ENCODE data around the gene MICOS13.

The MICOS13 gene

DNA sequence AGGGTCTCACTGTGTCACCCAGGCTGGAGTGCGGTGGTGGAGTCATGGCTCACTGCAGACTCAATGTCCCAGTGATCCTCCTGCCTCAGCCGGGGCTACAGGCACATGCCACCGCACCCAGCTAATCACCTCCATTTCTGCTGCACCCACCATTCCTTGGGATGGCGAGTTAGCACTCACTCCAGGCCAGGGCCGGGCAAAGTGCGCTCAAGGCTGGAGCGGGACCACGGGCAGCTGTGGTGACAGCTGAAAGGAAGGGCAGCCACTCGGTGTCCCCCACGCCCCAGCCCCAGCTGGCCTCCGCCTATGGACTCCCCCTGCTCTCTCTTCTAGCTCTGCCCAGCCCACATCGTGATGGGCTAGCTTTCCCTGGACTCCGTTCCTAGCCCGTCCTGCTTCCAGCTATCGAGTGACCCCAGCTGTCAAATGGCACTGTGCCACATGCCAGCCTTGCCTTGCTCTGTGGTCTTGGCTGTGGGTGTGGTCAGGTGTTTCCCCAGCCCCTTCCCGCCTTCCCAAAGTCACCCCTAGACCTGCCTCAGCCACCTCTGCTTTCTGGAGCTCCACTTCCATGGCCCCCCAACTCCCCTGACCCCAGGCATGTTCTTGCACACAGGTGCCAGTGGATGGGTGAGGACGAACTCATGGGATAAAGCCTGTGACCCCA, 4.1 kb downstream of the MICOS13 start:
- TF ChIP-seq, protein P1, sequence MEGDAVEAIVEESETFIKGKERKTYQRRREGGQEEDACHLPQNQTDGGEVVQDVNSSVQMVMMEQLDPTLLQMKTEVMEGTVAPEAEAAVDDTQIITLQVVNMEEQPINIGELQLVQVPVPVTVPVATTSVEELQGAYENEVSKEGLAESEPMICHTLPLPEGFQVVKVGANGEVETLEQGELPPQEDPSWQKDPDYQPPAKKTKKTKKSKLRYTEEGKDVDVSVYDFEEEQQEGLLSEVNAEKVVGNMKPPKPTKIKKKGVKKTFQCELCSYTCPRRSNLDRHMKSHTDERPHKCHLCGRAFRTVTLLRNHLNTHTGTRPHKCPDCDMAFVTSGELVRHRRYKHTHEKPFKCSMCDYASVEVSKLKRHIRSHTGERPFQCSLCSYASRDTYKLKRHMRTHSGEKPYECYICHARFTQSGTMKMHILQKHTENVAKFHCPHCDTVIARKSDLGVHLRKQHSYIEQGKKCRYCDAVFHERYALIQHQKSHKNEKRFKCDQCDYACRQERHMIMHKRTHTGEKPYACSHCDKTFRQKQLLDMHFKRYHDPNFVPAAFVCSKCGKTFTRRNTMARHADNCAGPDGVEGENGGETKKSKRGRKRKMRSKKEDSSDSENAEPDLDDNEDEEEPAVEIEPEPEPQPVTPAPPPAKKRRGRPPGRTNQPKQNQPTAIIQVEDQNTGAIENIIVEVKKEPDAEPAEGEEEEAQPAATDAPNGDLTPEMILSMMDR (IDR thresholded peaks at IDR 0.05; ENCODE audit: low read depth, low read length), result no peak
- DNase-seq (ENCODE audit: extremely low read depth, low read depth), result no peak

DNA sequence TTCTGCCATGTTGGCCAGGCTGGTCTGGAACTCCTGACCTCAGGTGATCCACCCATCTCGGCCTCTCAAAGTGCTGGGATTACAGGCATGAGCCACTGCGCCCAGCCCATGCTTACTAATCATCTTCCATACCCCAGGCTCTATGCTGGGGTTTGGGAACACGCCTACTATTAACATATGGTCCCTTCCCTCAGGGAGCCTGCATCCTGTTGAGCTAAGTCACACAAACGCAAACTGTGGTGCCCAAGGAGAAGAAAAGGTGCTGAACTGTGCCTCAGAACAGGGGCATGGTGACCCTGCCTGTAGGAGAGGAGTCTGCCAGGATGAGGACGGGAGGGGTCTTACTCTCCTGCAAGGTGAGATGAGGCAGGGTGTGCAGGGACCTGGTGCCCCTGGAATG, 5.6 kb downstream of the MICOS13 start:
- TF ChIP-seq, protein P1 (IDR thresholded peaks at IDR 0.05; ENCODE audit: low read depth, low read length), result no peak
- no peak for DNase-seq (ENCODE audit: extremely low read depth, low read depth)

DNA sequence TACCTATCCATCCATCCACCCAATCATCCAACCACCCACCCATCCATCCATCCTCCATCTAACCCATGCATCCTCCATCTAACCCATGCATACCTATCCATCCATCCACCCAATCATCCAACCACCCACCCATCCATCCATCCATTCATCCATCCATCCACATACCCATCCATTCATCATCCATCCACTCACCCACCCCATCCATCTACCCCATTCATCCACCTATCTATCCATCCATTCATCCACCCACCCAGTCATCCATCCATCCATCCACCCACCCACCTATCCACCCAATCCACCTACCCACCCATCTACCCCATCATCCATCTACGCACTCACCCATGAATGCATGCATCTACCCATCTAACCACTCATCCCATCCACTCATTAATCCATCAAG, 6.6 kb downstream of the MICOS13 start:
- no peak for DNase-seq (ENCODE audit: extremely low read depth, low read depth)
- TF ChIP-seq, protein P1 (IDR thresholded peaks at IDR 0.05; ENCODE audit: low read depth, low read length), result no peak

DNA sequence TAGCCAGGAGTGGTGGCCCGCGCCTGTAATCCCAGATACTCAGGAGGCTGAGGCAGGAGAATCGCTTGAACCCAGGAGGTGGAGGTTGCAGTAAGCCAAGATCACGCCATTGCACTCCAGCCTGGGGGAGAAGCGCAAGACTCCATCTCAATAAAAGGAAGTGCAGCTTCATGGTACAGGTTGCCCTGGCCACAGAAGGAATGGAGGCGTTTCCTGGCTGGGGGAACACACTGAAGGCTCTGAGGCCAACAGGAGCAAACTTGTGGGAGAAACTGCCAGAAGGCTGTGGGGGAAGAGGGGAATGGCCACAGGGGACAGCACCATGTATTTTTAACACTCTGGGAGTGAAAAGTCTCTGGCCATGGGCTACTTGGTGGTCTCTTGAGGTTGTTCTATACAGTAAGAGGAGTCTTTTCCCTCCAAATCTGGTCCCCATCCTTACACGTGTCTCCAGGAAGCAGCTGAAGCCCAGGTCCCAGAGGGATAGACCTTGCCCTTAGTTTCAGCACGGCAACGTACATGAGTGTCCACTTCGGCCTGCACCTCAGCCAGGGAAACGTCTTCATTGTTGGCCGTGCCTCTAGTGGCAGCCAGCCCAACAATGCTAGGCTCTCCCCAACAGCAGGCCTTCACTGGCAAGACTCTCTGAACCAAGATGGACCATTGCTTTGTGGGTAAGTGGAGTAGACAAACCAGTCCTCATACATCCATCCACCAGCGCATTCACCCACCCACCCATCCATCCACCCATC, 7.4 kb downstream of the MICOS13 start:
- TF ChIP-seq, protein P1 (IDR thresholded peaks at IDR 0.05; ENCODE audit: low read depth, low read length), result no peak
- DNase-seq (ENCODE audit: extremely low read depth, low read depth), result no peak

DNA sequence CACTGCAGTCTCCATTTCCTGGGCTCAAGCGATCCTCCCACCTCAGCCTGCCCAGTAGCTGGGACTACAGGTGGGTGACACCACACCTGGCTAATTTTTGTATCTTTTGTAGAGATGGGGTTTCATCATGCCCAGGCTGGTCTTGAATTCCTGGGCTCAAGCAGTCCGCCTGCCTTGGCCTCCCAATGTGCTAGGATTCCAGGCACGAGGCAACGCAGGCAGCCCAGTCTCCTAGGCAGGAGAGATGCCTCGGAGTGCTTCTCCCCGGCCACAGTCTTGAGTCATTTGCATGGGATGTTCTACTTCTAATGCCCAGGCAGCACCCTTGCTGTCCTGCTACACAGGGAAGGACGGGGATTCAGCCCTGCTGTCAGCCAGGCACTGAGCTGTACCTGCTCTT, 8.7 kb downstream of the MICOS13 start:
- TF ChIP-seq, protein P1 (IDR thresholded peaks at IDR 0.05; ENCODE audit: low read depth, low read length), result no peak
- DNase-seq (ENCODE audit: extremely low read depth, low read depth), result no peak

DNA sequence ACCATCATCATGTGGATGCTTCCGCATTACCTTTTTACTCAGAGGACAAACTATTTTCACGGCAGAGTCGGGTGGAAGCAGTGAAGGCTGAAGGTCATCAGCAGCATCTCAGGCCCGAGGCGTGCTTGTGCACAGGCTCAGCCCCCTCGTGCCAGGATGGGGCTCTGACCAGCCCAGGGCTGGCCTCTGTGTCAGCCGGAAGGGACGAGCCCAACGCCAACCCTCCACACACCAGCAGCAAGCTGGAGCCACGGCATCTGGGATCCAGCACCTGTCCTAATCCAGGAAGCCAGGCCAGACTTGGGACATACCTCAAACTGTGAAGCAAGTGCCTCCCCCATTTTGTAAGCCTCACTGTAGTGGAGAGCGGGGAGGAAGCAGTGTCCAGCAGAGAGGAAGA, 11.1 kb downstream of the MICOS13 start:
- no peak for DNase-seq (ENCODE audit: extremely low read depth, low read depth)
- TF ChIP-seq, protein P1 (IDR thresholded peaks at IDR 0.05; ENCODE audit: low read depth, low read length), result no peak

DNA sequence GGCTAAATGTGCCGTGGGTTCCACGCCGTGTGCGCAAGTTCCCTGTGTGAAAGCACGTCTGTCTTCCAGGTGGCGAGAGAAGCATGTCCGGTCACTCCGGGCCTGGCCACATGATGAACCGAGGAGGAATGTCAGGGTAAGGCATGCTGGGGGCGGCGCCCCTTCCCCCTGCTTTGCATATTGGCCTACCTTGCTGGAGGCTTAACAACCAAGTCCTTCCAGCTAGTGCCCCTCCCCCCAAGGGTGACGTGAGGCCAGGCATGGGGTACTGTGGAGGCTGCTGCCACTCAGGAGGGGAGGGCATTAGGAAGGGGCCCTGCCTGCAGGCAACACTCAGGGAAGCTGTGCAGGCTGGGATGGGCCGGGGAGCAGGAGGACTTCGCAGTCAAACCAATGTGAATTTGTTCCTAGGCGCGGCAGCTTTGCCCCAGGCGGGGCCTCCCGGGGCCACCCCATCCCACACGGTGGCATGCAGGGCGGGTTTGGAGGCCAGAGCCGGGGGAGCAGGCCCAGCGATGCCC, 12.5 kb downstream of the MICOS13 start:
- DNase-seq (ENCODE audit: extremely low read depth, low read depth), result no peak
- TF ChIP-seq, protein P1 (IDR thresholded peaks at IDR 0.05; ENCODE audit: low read depth, low read length), result no peak

Data from AG09319 (cell line).